GM19452 (cell line): ENCODE results near the gene GRIN1.
"Not testable (repeated sequence)": the region's sequence is repeated elsewhere in the genome, so short reads cannot be mapped to it uniquely, and the experiment has no call there.

Source experiments
- ATAC-seq: cut with Tn5 transposase; IDR thresholded peaks from one replicate; pipeline ENCODE4 v1.9.1; 2021; ENCODE audit not compliant: unreplicated experiment

The GRIN1 gene

DNA sequence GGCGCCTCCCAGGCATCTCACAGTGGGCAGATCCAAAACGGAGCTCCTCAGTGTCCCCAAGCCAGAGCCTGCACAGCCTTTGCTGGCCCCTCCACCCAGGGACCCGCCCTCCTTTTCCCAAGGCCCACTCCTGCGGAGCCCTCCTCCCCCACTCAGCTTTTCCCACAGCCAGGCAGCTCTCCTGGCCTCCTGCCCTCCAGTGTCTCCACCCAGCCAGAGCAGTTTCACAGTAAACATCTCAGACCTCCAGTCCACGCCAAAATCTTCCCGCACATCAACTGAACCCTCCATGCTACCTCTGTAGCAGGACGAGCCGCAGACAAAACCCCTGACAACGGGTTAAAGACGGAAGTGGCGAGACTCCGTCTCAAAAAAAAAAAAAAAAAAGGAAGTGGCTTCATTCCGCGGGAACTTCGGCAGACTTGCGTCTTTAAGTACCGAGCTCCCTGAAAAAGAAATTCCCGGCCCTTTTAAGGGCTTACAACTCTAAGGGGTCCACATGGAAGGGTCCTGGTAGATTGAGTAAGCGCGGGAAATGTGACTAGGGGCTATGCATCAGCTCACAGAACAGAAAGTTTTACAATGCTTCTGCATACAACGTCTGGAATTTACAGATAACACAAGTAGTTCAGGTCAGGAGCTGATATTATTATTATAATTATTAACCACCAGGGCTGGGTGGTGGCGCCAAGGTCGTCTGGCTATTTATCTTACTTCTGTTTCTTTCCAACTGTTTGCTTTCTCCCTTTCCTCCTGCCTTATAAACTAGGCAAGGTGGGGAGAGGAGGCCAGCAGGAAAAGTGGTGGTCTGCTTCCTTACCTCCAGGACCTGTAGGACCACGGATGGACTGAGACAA lies 11.4 kb upstream of the GRIN1 start:
- ATAC-seq = no peak

DNA sequence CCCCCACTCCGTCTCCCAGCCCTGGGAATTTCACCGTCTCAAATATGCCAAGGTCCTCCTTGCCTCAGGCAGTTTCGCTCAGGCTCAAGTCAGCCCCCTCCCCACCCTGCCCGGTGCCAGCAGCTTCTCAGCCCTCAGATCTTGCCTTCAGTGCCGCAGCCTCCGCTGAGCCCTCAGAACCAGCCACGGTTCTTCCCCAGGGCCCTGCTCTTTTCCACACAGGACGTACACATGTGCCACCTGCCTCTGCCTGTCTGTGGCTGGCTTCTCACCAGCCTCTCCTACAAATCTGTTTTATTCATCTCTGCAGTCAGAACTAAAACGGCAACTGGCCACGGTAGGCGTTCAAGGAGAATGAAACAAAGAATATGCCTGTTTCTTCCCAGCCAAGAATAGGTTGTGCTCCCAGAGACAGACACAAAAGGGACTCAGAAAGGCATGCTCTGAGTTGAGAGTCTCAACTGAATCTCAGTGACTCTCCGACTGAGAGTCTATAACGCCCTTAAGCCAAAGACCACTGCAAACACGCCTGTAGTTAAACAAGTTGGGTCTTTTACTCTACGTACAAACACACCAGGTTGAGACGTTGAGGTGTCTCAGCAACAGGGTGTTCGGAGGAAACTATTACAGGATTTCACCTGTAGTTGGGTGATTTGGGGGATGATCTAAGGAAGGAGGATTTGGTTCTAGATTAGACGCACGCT lies 10.6 kb upstream of the GRIN1 start:
- ATAC-seq = no peak

DNA sequence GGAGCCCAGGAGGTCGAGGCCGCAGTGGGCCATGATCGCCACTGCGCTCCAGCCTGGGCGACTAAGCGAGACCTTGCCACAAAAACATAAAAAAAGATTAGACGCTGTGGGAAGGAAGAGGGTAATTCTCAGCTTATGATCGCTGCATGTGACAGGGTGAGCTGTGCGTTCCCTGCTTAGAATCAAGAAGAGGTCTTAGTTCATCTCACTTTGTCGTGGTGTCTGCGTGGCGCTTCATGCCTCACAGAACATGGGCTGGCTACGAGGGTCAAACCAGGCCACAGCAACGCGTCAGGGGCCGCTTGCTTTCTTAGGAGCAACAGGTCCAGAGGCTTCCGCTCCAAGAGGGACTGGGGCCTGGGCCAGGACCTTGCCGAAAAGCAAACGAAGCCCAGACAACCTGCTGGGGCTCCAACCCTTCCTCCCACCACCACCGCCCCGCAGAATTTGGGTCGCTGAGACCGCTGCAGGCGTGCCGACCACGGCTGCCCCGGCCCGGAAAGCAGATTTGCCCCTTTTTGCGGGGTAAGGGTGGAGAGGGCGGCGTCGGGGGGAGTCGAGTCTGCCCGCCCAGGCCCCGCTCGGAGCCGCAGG lies 10.0 kb upstream of the GRIN1 start:
- no peak for ATAC-seq

DNA sequence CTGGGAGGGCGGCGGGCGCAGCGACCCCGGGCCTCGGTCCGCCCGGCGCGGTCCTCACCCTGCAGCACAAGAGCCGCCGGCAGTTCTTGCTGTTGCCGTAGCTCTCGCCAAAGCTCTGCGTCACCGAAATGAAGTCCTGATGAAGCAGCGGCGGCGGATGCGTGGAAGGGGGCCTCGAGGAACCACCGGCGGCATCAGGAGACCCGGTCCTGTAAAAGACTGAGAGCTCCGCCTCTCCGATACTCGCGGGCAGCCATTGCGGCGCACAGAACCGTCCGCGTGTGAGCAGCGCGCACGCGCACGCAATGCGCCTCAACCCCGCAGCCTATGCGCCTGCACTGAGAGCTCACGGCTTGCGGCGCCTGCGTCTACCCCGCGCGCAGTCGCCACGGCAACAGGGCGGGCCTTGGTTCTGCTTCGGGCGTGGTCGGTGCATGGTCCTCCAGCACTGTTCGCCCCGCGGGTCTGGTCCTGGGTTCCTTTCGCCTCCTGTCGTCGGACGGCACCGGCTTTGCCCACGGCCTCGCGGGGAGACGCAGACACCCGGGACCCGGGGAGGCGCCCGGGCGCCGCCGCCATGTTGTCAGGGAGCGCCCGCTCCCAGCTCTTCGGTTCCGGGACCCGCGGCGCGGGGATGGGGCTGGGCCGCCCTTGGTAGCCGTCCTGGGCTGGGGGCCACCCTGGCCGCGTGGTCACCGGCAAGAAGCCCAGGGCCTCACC lies 9.3 kb upstream of the GRIN1 start:
- peak; percentile 82 for ATAC-seq

DNA sequence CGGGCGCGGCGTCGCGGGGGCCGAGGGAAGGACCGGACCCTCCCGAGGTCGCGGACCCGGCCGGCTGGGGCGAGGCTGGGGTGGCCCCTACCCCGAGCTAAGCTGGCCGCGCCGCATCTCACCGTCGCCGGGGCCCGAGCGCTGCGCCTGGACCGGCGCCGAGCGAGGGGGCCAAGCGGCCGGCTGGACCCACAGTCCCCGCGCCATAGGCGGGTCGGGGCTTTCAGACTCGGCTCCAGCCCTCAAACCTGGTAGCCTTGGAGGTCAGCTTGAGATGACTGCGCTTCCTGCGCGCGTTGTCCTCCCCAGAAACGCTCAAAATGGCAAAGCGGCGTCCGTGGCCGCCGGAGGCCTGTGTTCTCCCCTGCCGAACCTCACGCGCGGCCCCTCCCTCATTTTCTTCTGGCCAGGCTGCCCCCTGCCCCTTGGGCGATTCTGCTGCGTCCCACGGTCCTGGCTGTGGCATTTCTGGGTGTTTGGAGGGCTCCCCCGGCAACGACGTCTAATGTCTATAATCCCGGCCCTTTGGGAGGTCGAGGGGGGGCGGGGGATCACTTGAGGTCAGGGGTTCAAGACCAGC lies 8.7 kb upstream of the GRIN1 start:
- ATAC-seq = peak; percentile 14

DNA sequence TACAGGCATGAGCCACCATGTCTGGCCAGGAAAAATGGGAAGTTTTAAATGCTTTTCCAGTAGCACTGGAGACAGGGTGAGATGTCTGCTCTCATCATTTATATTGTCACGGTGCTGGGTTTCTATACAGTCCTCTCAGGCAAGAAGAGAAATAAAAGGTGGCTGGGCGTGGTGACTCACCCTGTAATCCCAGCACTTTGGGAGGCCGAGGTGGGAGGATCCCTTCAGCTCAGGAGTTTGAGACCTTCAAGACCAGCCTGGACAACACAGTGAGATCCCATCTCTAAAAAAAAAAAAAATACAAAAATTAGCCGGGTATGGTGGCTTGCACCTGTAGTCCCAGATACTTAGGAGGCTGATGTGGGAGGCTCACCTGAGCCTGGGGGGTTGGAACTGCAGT lies 4.8 kb upstream of the GRIN1 start:
- ATAC-seq = no peak

DNA sequence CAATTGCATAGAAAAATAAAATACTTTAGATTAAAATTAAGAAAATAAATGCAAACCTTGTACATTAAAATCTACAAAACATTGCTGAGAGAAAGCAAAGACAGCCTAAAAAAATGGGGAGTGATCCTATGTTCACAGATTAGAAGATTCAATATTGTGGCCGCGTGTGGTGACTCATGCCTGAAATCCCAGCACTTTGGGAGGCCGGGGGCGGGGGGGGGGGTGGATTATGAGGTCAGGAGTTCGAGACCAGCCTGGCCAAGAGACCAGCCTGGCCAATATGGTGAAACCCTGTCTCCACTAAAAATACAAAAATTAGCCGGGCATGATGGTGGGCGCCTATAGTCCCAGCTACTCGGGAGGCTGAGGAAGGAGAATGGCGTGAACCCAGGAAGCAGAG lies 3.8 kb upstream of the GRIN1 start:
- ATAC-seq = not testable (repeated sequence)

DNA sequence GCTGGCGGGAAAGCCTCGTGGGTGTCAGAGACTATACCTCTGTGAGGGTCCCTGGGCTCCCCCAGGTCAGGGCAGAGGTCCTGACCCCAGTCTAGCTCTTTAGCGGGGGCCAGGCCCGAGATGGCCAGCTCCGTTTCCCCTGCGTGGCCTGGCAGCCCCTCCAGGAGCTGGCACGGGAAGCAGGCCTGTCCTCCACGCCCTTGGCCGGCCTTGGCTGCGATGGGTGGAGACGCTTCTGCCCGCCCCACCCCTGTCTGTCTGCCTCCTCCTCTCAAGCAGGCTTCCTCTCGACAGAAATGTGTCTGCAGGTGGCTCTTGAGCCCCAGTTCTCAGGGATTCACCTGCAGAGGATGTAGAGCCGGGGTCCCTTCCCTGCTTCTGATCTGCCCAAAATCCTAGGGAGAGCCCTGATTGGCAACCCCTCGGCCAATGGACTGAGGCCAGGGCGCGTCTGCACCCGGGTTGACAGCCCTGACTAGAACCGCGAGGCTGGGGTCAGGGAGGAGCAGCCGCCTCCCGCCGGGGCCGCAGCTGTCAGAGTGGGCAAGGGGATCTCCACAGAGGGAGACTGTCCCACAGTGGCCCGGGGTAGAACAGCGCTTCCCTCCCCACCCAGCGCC lies 2.6 kb upstream of the GRIN1 start:
- no peak for ATAC-seq

DNA sequence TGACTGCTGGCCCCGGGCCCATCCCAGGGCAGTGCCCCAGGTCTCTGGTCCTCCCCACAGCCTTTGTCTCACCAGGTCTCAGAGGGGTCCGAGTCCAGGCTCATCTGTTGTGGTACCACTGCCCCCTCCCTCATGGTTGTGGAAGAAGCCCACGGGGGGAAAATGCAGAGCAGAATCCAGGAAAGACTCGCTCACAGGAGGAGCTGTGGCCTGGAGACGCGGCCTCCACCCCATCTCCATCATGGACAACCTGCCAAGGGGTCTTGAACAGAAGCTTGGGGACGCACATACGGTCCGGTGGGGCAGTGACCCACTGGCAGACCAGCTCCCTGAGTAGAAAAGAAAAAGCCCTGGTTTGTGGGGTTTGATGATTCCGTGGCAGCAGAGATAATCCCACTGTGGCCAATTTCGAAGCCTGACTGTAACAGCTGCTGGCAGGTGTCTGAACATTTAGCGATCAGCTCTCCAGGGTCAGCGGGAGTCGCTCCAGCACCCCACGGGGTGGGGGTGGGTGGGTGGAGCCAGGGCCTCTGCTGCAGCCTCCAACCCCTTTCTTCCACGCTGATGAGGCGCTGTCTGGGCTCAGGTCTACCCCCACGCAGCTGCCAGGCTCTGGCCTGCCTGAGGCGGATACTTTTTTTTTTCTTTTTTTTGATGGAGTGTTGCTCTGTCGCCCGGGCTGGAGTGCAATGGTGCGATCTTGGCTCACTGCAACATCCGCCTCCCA lies 1.9 kb upstream of the GRIN1 start:
- no peak for ATAC-seq

DNA sequence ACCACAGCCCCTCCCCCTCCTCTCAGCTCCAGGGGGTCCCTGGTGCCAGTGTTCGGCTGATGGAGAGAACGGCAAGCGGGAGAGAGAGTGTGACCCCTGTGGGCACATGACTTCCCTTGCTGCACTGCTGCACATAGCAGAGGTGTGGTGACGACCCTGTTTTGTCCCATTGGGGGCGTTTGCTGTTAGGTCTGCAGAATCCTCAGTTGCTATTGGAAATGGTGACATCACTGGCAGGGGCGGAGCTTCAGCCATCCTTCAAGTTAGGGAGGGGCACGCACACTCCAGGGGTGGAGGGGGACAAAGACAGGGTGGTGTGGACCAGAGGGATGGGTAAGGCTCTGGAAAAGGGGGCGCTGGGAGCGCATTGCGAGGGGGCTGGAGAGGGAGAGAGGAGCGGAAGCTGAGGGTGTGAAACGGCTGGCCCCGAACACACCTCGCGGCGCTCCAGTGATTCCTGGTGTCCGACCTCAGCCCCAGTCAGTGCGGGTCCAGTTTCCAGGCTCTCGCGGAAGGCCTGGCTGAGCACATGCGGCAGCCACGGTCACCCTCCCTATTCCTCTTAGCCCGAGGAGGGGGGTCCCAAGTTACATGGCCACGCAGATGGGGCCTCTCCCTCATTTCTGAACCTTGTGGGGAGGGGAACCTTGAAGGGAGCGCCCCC lies 764 bp upstream of the GRIN1 start:
- ATAC-seq = no peak

DNA sequence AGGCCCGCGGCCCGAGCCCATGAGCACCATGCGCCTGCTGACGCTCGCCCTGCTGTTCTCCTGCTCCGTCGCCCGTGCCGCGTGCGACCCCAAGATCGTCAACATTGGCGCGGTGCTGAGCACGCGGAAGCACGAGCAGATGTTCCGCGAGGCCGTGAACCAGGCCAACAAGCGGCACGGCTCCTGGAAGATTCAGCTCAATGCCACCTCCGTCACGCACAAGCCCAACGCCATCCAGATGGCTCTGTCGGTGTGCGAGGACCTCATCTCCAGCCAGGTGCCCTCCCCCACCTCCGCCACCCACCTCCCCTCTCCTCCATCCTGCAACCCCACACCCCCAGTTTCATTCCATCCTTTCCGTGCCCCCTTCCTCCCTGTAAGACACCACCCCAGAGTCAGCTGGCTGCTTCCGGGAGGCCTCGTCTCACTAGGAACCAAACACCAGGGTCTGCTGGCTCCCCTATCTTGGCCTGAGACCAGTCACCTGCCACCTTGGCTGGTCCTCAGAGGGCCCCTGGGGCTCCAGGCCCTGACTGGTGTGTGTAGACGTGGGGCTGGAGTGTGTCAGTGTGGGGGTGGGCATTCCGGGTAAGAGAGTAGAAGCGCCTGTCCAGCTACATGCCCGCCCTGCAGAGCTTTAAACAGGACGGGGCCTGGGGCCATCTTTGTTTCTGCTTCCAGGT lies 655 bp downstream of the GRIN1 start:
- ATAC-seq = no peak

DNA sequence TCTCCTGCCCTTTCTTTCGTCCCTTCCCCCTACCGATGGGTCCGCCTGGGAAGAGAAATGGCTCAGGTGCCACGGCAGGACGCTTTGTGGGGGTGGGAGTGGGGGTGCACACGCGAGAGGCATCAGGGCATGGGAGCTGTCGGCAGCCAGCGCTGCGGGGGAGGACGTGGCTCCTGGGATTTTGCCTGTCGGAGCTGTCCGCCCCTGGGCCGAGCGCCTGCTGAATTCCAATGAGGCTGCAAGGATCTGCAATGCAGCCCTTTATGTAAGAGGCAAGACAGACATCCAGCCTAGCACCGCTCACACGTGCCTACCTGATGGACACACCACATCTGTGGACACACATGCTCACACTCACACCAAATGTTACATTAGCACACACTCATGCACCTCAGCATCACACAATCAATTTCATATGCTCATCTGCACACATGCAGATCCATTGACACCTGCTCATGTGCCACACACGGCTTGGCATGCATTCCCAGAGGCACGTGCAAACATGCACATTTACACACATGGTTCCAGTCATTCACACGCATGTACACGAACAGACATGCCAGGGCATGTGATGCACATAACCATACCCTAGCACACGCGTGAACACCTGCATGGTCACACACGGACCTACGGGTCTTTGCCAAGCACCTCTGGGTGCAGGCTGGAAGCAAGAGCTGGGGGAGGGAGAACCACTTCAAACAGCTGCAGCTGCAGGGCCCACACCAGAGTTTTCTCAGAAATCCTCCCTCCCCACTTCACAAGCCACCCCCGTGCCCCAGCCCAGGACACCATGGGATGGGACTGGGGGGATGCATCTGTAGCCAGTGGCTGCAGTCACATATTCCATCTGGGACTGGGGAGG lies 1.4 kb downstream of the GRIN1 start:
- no peak for ATAC-seq

DNA sequence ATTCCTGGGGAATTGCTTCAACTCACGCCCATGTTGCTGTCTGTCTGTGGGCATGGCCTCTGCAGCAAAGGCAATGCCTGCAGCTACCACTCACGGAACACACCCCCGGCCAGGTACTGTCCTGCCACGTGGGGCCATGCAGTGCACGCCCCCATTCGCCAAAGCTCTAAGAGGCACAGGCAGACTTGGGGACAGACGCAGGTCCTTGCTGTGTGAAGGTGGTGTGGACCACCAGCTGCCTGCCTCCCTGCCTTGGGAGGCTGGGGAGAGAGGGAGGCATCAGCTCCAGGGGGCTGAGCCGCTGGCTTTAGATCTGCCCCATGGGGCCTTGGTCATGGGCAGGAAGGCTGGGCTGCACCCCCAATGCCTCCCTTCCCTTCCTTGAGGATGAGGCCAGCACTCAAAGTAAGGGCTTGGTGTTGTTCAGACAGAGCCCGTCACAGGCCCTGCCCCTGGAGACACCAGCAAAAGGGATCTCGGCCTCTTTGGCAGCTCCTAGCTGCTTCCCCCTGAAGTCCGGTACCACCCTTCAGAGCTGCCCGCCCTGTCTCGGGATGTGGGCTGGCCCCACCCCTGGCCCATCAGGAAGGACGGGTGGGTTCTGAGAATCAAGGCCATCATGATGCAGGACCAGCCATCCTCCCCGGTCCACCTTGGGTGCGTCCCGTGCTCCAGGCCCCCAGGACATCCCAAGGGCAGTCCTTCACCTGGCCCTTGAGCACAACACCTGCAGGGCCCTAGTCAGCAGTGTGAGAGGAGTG lies 2.3 kb downstream of the GRIN1 start:
- ATAC-seq = no peak

DNA sequence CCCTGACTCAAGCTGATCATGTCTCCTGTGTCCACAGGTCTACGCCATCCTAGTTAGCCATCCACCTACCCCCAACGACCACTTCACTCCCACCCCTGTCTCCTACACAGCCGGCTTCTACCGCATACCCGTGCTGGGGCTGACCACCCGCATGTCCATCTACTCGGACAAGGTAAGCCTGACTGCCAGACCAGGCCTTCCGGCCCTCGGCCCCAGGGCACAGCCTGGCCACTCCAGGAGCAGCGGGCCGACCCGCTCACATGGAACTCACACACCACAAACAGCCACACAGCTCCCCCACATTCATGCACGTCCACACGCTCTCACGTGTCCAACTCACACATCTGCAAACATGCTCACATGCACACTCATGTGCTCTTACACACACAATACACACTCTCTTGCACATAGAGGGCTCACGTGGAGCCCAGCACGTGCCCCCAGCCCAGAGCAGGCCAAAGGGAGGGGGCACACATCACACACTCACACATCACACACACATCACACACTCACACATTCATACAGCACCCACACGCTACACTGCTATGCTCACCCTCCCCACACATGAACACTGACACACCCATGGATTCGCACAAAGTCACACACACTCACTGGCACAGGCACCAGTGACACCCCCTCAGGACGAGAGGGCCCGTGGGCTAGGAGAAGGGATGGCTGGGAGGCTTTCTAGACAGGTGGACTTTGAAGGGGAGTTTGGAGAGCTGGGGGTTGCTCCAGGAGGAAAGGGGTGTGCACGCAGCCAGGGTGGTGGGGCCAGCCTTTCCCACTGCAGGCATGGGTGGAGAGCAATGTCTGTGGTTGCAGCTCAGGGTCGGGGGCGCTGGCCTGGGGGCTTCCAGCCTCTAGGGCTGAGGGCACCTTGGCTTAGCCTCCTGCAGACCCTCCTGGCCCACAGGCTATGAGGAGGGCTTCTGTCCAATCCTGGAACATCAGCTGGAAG lies 3.3 kb downstream of the GRIN1 start:
- ATAC-seq = no peak

DNA sequence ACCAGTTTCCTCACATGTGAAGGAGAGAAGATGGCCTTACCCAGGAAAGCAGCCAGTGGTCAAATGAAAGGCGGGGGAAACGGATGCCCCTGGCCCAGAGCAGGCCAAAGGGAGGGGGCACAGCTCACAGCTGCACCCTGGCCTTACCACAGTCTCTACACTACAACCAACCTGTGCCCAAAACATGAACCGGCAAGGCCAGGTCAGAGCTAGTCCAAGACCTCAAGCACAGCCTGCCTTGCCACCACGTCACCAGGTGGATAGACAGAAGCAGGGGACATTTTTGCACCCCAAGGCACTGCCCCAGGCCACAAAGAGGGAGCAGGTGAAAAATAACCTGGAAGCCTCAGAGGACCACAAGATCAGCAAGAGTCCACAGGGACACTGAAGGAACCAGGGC lies 4.5 kb downstream of the GRIN1 start:
- no peak for ATAC-seq
